HEK293 (cell line): ENCODE measurements around the gene PTPN3.

Experiments used
- CTCF ChIA-PET: fragments of 350-600 bp; formaldehyde crosslinking; extraction: SDS; loops from one replicate; lab custom pipeline; 2021; ENCODE audit warnings: antibody characterized with exemption; lab: Yijun Ruan, JAX
- POLR2A ChIA-PET: fragments of 300-600 bp; formaldehyde crosslinking; extraction: SDS; loops from one replicate; lab custom pipeline; 2020; ENCODE audit warnings: antibody characterized with exemption, inconsistent platforms; lab: Yijun Ruan, JAX
- H3K27ac ChIP-seq: fragments of 200-500 bp; sonication (Bioruptor generic); 2 replicates; pipeline ENCODE4 v1.5.1; 2014; ENCODE audit warnings: low read depth, low read length, control low read depth, inconsistent platforms; ENCODE audit errors: extremely low read depth
- H3K36me3 ChIP-seq, 2 experiments: fragments of 200-500 bp in 1 of 2; sonication (Bioruptor generic) in 1 of 2; 1 replicate in 1 of 2; 2 replicates in 1 of 2; pipeline ENCODE4 v1.5.1; 2014 to 2017; ENCODE audit warnings: inconsistent platforms in 2 of 2, low read length in 2 of 2; ENCODE audit not compliant: control insufficient read depth in 2 of 2, insufficient read depth in 1 of 2
- H3K4me1 ChIP-seq: fragments of 200-500 bp; sonication (Bioruptor generic); 2 replicates; pipeline ENCODE4 v1.5.1; 2014; ENCODE audit warnings: mild to moderate bottlenecking, low read length, inconsistent platforms; ENCODE audit not compliant: control insufficient read depth, insufficient read depth
- H3K4me3 ChIP-seq: 2 replicates; pipeline ENCODE4 v1.5.1; 2011; ENCODE audit warnings: low read depth, mild to moderate bottlenecking, control low read depth, low read length, moderate library complexity
- H3K9me3 ChIP-seq: fragments of 200-500 bp; sonication (Bioruptor generic); 2 replicates; pipeline ENCODE4 v1.5.1; 2014; ENCODE audit warnings: low read depth, low read length, inconsistent platforms; ENCODE audit not compliant: control insufficient read depth, insufficient read depth
- BCL11B ChIP-seq: fragments of 450-650 bp; formaldehyde crosslinking; IDR thresholded peaks from 2 replicates; pipeline ENCODE4 v1.5.1; 2016; ENCODE audit warnings: low read depth, missing biosample characterization, missing genetic modification characterization
- CTCF ChIP-seq: fragments of 450-650 bp; formaldehyde crosslinking; IDR thresholded peaks from 2 replicates; pipeline ENCODE4 v1.5.1; 2016; ENCODE audit warnings: missing biosample characterization, missing genetic modification characterization
- PBX3 ChIP-seq: sonication (generic); formaldehyde crosslinking; IDR thresholded peaks from 2 replicates; pipeline ENCODE4 v1.8.1; 2022; ENCODE audit warnings: mild to moderate bottlenecking, moderate library complexity, missing genetic modification reagents
- TSHZ1 ChIP-seq: fragments of 450-650 bp; formaldehyde crosslinking; IDR thresholded peaks from 2 replicates; pipeline ENCODE4 v1.5.1; 2016; ENCODE audit warnings: missing biosample characterization, missing genetic modification characterization, borderline replicate concordance
- YY2 ChIP-seq: fragments of 450-650 bp; formaldehyde crosslinking; IDR thresholded peaks from 2 replicates; pipeline ENCODE4 v1.5.1; 2016; ENCODE audit warnings: missing biosample characterization, missing genetic modification characterization
- ZNF121 ChIP-seq: fragments of 450-650 bp; formaldehyde crosslinking; IDR thresholded peaks from 2 replicates; pipeline ENCODE4 v1.5.1; 2016; ENCODE audit warnings: missing biosample characterization, missing genetic modification characterization
- ZNF155 ChIP-seq: fragments of 450-650 bp; formaldehyde crosslinking; IDR thresholded peaks from 2 replicates; pipeline ENCODE4 v1.5.1; 2016; ENCODE audit warnings: missing biosample characterization, missing genetic modification characterization
- ZNF175 ChIP-seq: fragments of 450-650 bp; formaldehyde crosslinking; IDR thresholded peaks from 2 replicates; pipeline ENCODE4 v1.5.1; 2016; ENCODE audit warnings: missing biosample characterization, missing genetic modification characterization
- ZNF274 ChIP-seq, 2 experiments: fragments of 200-500 bp in 1 of 2; fragments of 450-650 bp in 1 of 2; sonication (Bioruptor generic) in 1 of 2; formaldehyde crosslinking in 1 of 2; IDR thresholded peaks; 2 replicates each; pipeline versions ENCODE4 v1.5.1 to v1.6.1; 2014 to 2016; ENCODE audit warnings: borderline replicate concordance in 1 of 2, inconsistent platforms in 1 of 2, low read length in 1 of 2, missing biosample characterization in 1 of 2, missing genetic modification characterization in 1 of 2
- ZNF280D ChIP-seq: fragments of 450-650 bp; formaldehyde crosslinking; IDR thresholded peaks from 2 replicates; pipeline ENCODE4 v1.5.1; 2016; ENCODE audit warnings: missing biosample characterization, missing genetic modification characterization
- ZNF398 ChIP-seq: fragments of 450-650 bp; formaldehyde crosslinking; IDR thresholded peaks from 2 replicates; pipeline ENCODE4 v1.5.1; 2017; ENCODE audit warnings: missing biosample characterization, missing genetic modification characterization
- ZNF473 ChIP-seq: fragments of 450-650 bp; formaldehyde crosslinking; IDR thresholded peaks from 2 replicates; pipeline ENCODE4 v1.5.1; 2017; ENCODE audit warnings: missing biosample characterization, missing genetic modification characterization
- ZNF501 ChIP-seq: fragments of 450-650 bp; formaldehyde crosslinking; IDR thresholded peaks from 2 replicates; pipeline ENCODE4 v1.5.1; 2016; ENCODE audit warnings: missing biosample characterization, missing genetic modification characterization
- ZNF510 ChIP-seq: fragments of 450-650 bp; formaldehyde crosslinking; IDR thresholded peaks from 2 replicates; pipeline ENCODE4 v1.5.1; 2018; ENCODE audit warnings: mild to moderate bottlenecking, missing genetic modification characterization, missing biosample characterization; ENCODE audit not compliant: insufficient replicate concordance
- ZNF530 ChIP-seq: fragments of 450-650 bp; formaldehyde crosslinking; IDR thresholded peaks from 2 replicates; pipeline ENCODE4 v1.5.1; 2016; ENCODE audit warnings: low read depth, missing biosample characterization, missing genetic modification characterization
- ZNF549 ChIP-seq: fragments of 450-650 bp; IDR thresholded peaks from 2 replicates; pipeline ENCODE4 v1.5.1; 2018; ENCODE audit warnings: missing biosample characterization, missing genetic modification characterization, mild to moderate bottlenecking, inconsistent platforms, moderate library complexity
- ZNF677 ChIP-seq: fragments of 450-650 bp; IDR thresholded peaks from 2 replicates; pipeline ENCODE4 v1.5.0; 2018; ENCODE audit warnings: missing biosample characterization, mild to moderate bottlenecking, missing genetic modification characterization, moderate library complexity
- ZNF785 ChIP-seq: fragments of 450-650 bp; formaldehyde crosslinking; IDR thresholded peaks from 2 replicates; pipeline ENCODE4 v1.5.1; 2016; ENCODE audit warnings: missing biosample characterization, missing genetic modification characterization
- ZSCAN18 ChIP-seq: fragments of 450-650 bp; formaldehyde crosslinking; IDR thresholded peaks from 2 replicates; pipeline ENCODE4 v1.5.1; 2016; ENCODE audit warnings: missing biosample characterization, missing genetic modification characterization
- ZSCAN23 ChIP-seq: fragments of 450-650 bp; formaldehyde crosslinking; IDR thresholded peaks from 2 replicates; pipeline ENCODE4 v1.5.1; 2016; ENCODE audit warnings: missing biosample characterization, missing genetic modification characterization

PTPN3 gene

GRCh38 chr9:109391176-109391575 lies 106.9 kb downstream of the PTPN3 start (continued):
- TF ChIP-seq ZNF473 (tag by site-specific recombination) (no peak), ZNF155 (tag by site-specific recombination) (no peak), ZNF398 (tag by site-specific recombination) (no peak), ZNF510 (tag by site-specific recombination) (no peak)
- TF ChIP-seq, all 188 proteins: peak for 0

- Histone ChIP-seq H3K4me3 (no peak overlapping the region), H3K4me1 (no peaks in the 10 kb centered on the region), H3K27ac (no peak overlapping the region), H3K9me3 (no peaks in the 10 kb centered on the region), H3K36me3 (peaks cover 5 to 82% of the 10 kb centered on the region in 2 experiments; a peak in 2 of 3 replicates)
- ChIA-PET POLR2A (no interaction called here), CTCF (interaction anchor here (0.6 kb wide), 1 partner anchor 815 kb away, joined by 7 read pairs; no protein-coding TSS in a partner anchor)
- no peak for TF ChIP-seq TSHZ1
- no peak for TF ChIP-seq ZNF530 (tag by site-specific recombination)
- TF ChIP-seq CTCF (tag by site-specific recombination): no peak
- TF ChIP-seq ZNF175 (tag by site-specific recombination): no peak
- TF ChIP-seq YY2 (tag by site-specific recombination): no peak
- no peak for TF ChIP-seq ZNF398 (tag by site-specific recombination)
- TF ChIP-seq ZSCAN18 (tag by site-specific recombination): no peak
- no peak for TF ChIP-seq PBX3 (CRISPR knock-in tag)
- no peak for TF ChIP-seq ZNF549
- no peak for TF ChIP-seq ZNF121
- TF ChIP-seq ZNF280D (tag by site-specific recombination): no peak
- TF ChIP-seq ZNF785 (tag by site-specific recombination): no peak
- TF ChIP-seq ZSCAN23: no peak
- no peak for TF ChIP-seq ZNF677 (tag by site-specific recombination)
- TF ChIP-seq ZNF501 (tag by site-specific recombination): no peak
- TF ChIP-seq ZNF274 (IDR thresholded peaks at IDR 0.05; ENCODE audit: low read length): no peak
- no peak for TF ChIP-seq ZNF274 (tag by site-specific recombination; IDR thresholded peaks at IDR 0.05; ENCODE audit: borderline replicate concordance)
- TF ChIP-seq BCL11B (tag by site-specific recombination): no peak
These were observed 110.3 kb downstream of the PTPN3 start for GRCh38 chr9:109387856-109388255.
